Breast epithelium (tissue), 4 donors: ENCODE data around the gene CASKIN1. TPM values are rescaled to one million over a fixed set of nuclear protein-coding genes. Genes with fewer than 3 reads are reported as not detected.

Experiments
- DNase-seq, 2 donors: peaks; one replicate each; pipeline ENCODE4 v3.0.0-alpha.2; 2019; ENCODE audit warnings: low spot score in 2 of 2
- H3K27ac ChIP-seq, 2 donors: fragments of 200-600 bp; sonication (generic) in 1 of 2; one replicate each; pipeline ENCODE4 v1.5.1; 2016 to 2019; ENCODE audit warnings: mild to moderate bottlenecking in 1 of 2
- H3K27me3 ChIP-seq, 2 donors: fragments of 200-600 bp; sonication (generic) in 1 of 2; one replicate each; pipeline versions ENCODE4 v1.5.1 to v1.6.0; 2017 to 2019; ENCODE audit warnings: control low read depth in 1 of 2, mild to moderate bottlenecking in 1 of 2
- H3K36me3 ChIP-seq: fragments of 200-600 bp; one replicate; pipeline ENCODE4 v1.5.1; 2019
- H3K4me1 ChIP-seq, 2 donors: fragments of 200-600 bp; sonication (generic); one replicate each; pipeline ENCODE4 v1.5.1; 2016 to 2019; ENCODE audit warnings: control low read depth in 1 of 2
- H3K4me3 ChIP-seq, 3 donors: fragments of 200-600 bp; sonication (generic); 1 replicate in 2 of 3; 2 replicates in 1 of 3; pipeline ENCODE4 v1.5.1; 2016 to 2019; ENCODE audit warnings: mild to moderate bottlenecking in 3 of 3, moderate library complexity in 2 of 3
- H3K9me3 ChIP-seq, 2 donors: fragments of 200-600 bp; sonication (generic) in 1 of 2; one replicate each; pipeline ENCODE4 v1.5.1; 2016 to 2019; ENCODE audit warnings: control low read depth in 1 of 2
- POLR2A ChIP-seq: fragments of 450-650 bp; IDR thresholded peaks from one replicate; pipeline ENCODE4 v1.6.1; 2016; ENCODE audit warnings: antibody characterized with exemption, mild to moderate bottlenecking, moderate library complexity
- POLR2AphosphoS5 ChIP-seq, 3 donors: sonication (generic); formaldehyde crosslinking; IDR thresholded peaks; one replicate each; pipeline ENCODE4 v1.6.1; 2017; ENCODE audit warnings: antibody characterized with exemption in 3 of 3
- intact Hi-C: fragments of 100-400 bp; cut with DNase I; formaldehyde crosslinking; loops from one replicate; pipeline ENCODE4 v1.15.1; 2023; ENCODE audit warnings: low total_unique reads
- total RNA-seq, 3 donors: library from RNA; depleted of rRNA; stranded (reverse); fragments of >200 nt; gene quantifications; one replicate each; pipeline ENCODE4 v1.1.0, GENCODE V29; 2016
- TF ChIP-seq, protein P1 (sequence below), 3 donors: fragments of 450-650 bp; IDR thresholded peaks; one replicate each; pipeline ENCODE4 v1.5.1; 2016 to 2017; ENCODE audit warnings: antibody characterized with exemption in 3 of 3, mild to moderate bottlenecking in 3 of 3, moderate library complexity in 3 of 3

The CASKIN1 gene
- total RNA-seq, 3 donors from 2014 or later, result 0.33 to 0.44 TPM; not detected in 1

DNA sequence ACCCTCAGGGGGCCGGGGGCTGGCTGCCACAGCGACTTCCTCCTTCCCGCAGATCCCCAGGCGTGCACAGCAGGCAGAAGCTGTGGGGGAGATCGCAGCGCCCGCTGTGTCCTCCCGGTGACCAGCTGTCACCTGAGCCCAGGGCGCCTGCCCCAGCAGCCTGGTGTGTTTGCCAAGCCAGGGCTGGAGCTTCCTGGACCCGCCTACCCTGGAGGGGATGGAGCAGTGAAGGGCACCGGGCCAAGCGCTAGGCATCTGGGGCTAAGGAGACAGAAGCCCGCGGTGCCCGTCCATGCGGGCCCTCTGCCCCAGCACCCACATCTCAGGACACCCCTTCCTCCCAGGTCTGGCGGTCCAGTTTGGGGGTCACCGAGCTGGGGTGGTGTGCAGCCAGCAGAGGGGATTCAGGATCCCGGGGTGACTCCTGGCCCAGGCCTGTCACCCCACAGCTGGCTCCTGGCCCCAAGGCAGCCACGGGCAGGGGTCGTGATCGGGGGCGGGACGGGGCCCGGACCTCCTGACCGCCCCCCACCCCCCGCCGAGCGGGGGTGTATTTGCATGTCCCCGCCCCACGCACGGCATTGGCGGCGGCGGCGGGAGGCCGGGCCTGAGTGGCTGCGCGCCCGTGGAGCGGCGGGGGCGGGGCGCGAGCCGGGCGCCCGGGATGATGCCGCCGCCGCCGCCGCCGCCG lies 48.3 kb downstream of the CASKIN1 start, which contains the start of gene RAB26:
RAB26 (plus strand) TSS at position 645 of the 691 bp plus-strand sequence. CDS start 159 bp downstream, outside the sequence.
- peaks cover 15 to 31% of the 10 kb centered on the region in 2 donors for H3K4me1 ChIP-seq
- TF ChIP-seq, protein P1, sequence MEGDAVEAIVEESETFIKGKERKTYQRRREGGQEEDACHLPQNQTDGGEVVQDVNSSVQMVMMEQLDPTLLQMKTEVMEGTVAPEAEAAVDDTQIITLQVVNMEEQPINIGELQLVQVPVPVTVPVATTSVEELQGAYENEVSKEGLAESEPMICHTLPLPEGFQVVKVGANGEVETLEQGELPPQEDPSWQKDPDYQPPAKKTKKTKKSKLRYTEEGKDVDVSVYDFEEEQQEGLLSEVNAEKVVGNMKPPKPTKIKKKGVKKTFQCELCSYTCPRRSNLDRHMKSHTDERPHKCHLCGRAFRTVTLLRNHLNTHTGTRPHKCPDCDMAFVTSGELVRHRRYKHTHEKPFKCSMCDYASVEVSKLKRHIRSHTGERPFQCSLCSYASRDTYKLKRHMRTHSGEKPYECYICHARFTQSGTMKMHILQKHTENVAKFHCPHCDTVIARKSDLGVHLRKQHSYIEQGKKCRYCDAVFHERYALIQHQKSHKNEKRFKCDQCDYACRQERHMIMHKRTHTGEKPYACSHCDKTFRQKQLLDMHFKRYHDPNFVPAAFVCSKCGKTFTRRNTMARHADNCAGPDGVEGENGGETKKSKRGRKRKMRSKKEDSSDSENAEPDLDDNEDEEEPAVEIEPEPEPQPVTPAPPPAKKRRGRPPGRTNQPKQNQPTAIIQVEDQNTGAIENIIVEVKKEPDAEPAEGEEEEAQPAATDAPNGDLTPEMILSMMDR (IDR thresholded peaks at IDR 0.05), result no peak
- TF ChIP-seq POLR2A (no peak), POLR2AphosphoS5 (IDR thresholded peaks at IDR 0.05) (peak in 2 of 3 donors; percentile 10 to 34)
- intact Hi-C loops, result no loop called here

DNA sequence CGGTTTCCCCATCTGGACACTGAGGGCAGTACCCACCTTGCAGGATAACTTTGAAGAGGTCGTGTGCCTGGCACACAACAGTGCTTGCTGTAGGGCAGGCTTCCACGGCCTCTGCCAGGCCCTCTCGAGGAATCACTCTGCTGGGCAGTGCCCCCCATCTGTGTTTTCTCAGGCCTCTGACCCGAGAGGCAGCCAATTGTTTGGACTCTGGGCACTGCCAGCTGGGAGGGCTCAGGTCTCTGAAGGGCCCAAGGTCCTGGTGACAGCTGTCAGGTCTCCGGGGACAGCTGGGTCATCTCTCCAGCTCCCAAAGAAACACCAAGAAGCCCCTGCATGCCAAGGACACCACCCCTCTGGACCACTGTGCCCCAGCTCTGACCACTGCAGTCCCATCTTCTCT lies 49.0 kb downstream of the CASKIN1 start:
- H3K27ac ChIP-seq, result peak overlapping the region; percentile 73 to 75
- peaks cover 10 to 23% of the 10 kb centered on the region in 2 donors for H3K4me1 ChIP-seq
- no peaks in the 10 kb centered on the region for H3K27me3 ChIP-seq
- DNase-seq, result no peak
- no peaks in the 10 kb centered on the region for H3K9me3 ChIP-seq
- intact Hi-C loops, result no loop called here
- TF ChIP-seq, protein P1 (IDR thresholded peaks at IDR 0.05), result no peak
- no peak for TF ChIP-seq POLR2AphosphoS5 (IDR thresholded peaks at IDR 0.05)
- TF ChIP-seq POLR2A, result no peak
- no peak overlapping the region for H3K4me3 ChIP-seq
- no peaks in the 10 kb centered on the region for H3K36me3 ChIP-seq

More for the DNA sequence above, 48.3 kb downstream of the CASKIN1 start, which contains the start of gene RAB26:
- Histone ChIP-seq H3K36me3 (no peaks in the 10 kb centered on the region), H3K27me3 (no peaks in the 10 kb centered on the region), H3K27ac (peak within 1 kb of the TSS; percentile 73 to 75), H3K9me3 (no peaks in the 10 kb centered on the region), H3K4me3 (peak within 1 kb of the TSS; percentile 40 to 62 (median 57))
- DNase-seq, result peak; percentile 89 to 94

DNA sequence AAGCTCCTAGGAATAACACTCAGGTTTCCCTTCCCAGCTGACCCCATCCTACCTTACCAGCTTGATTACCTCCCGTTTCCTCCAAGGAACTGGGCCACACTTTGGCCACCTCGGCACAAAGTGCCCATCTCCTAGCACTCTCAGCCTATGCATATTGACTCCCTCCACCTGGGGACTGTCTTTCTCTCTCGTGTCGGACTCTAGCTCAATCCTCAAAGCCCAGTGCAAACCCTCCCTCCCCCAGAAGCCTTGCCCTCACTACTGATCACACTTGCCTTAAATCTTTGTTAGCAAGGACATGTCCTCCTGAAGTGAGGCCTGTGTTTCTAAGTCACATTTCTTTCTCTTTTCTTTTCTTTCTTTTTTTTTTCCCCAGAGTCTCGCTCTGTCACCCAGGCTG lies 50.6 kb downstream of the CASKIN1 start:
- no peak for DNase-seq
- intact Hi-C loops, result no loop called here
- no peak overlapping the region for H3K27ac ChIP-seq
- no peaks in the 10 kb centered on the region for H3K27me3 ChIP-seq
- peaks cover 5 to 10% of the 10 kb centered on the region in 2 donors for H3K4me1 ChIP-seq
- TF ChIP-seq, protein P1 (IDR thresholded peaks at IDR 0.05), result no peak
- TF ChIP-seq POLR2AphosphoS5 (IDR thresholded peaks at IDR 0.05) (no peak), POLR2A (no peak)
- no peaks in the 10 kb centered on the region for H3K36me3 ChIP-seq
- H3K9me3 ChIP-seq, result no peaks in the 10 kb centered on the region
- H3K4me3 ChIP-seq, result no peak overlapping the region

DNA sequence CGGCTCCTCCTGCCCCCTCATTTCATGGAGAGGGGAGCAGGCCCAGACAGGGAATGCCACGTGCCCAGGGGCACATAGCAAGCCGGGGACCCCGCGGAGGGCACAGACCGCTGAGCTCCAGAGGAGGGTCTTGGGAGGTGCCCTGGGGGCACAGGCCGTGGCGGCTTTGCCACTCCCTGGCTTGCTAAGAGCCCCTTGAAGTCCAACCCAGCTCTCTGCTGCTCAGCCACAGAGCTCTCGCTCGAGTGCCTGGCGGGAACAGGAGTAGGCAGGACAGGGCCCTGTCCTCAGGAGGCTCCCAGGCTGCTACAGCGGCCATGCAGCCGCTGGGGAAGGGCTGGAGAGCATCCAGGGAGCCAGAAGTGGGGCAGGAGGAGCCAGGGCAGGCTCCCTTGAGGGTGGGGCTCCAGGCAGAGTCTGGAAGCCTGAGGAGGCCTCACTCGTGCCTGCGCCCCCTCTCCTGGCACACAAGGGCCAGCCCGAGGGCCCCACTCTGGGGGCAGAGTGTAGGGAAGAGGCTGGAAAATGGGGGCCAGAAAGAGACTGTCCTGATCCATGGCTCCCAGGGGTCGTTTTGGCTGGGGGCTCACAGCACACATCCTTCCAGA lies 52.4 kb downstream of the CASKIN1 start:
- H3K36me3 ChIP-seq, result no peaks in the 10 kb centered on the region
- peaks cover 0 to 1% of the 10 kb centered on the region in 2 donors for H3K4me1 ChIP-seq
- intact Hi-C loops, result loop anchor here (5.0 kb wide), 1 partner anchor 117 kb away; the partner anchor contains the start of gene NHERF2
- TF ChIP-seq POLR2A (no peak), POLR2AphosphoS5 (IDR thresholded peaks at IDR 0.05) (no peak)
- TF ChIP-seq, protein P1 (IDR thresholded peaks at IDR 0.05), result no peak
- no peak overlapping the region for H3K4me3 ChIP-seq
- H3K9me3 ChIP-seq, result no peaks in the 10 kb centered on the region
- no peaks in the 10 kb centered on the region for H3K27me3 ChIP-seq
- no peak overlapping the region for H3K27ac ChIP-seq
- no peak for DNase-seq
